GM12878 (cell line): Measurements from ENCODE around the gene RAB25.

ENCODE experiments used
- CREM ChIP-seq: IDR thresholded peaks from 2 replicates; pipeline ENCODE4 v1.6.1; 2014; ENCODE audit warnings: antibody characterized with exemption, low read depth
- ESRRA ChIP-seq: IDR thresholded peaks from 2 replicates; pipeline ENCODE4 v1.6.1; 2012; ENCODE audit warnings: mild to moderate bottlenecking, low read length, improper control_type of control experiment
- HCFC1 ChIP-seq: fragments of 150-350 bp; IDR thresholded peaks from 2 replicates; pipeline ENCODE4 v1.6.1; 2014; ENCODE audit warnings: low read length
- KLF5 ChIP-seq: fragments of 450-650 bp; IDR thresholded peaks from 2 replicates; pipeline ENCODE4 v1.6.1; 2014; ENCODE audit warnings: mild to moderate bottlenecking; ENCODE audit not compliant: partially characterized antibody
- MXI1 ChIP-seq: fragments of 150-350 bp; IDR thresholded peaks from 2 replicates; pipeline ENCODE4 v1.6.1; 2011; ENCODE audit warnings: low read depth, mild to moderate bottlenecking, inconsistent platforms, low read length, improper control_type of control experiment
- NFYB ChIP-seq: IDR thresholded peaks from 2 replicates; pipeline ENCODE4 v1.6.1; 2011; ENCODE audit warnings: low read depth, mild to moderate bottlenecking, low read length, improper control_type of control experiment, moderate library complexity; ENCODE audit not compliant: insufficient read depth
- RUNX3 ChIP-seq: IDR thresholded peaks from 2 replicates; pipeline ENCODE4 v1.6.1; 2012; ENCODE audit warnings: low read length, inconsistent platforms
- SMC3 ChIP-seq: IDR thresholded peaks from 2 replicates; pipeline ENCODE4 v1.6.1; 2011; ENCODE audit warnings: low read length, improper control_type of control experiment, borderline replicate concordance
- SP1 ChIP-seq: IDR thresholded peaks from one replicate; pipeline ENCODE4 v1.6.1; 2011; ENCODE audit warnings: low read depth, low read length
- TCF12 ChIP-seq: IDR thresholded peaks from 2 replicates; pipeline ENCODE4 v1.6.1; 2011; ENCODE audit warnings: low read depth, mild to moderate bottlenecking, low read length

- TF ChIP-seq SMC3 (no peak), MXI1 (no peak), SP1 (no peak), KLF5 (no peak), RUNX3 (no peak), HCFC1 (no peak), CREM (no peak), TCF12 (no peak), ESRRA (no peak), NFYB (no peak)
Observed at GRCh38 chr1:156080241-156080862, 19.4 kb downstream of the RAB25 start.
